ENCODE results near the gene KIF18A.

Gene KIF18A

GRCh38 chr11:28038775-28039174, 69.2 kb downstream of the KIF18A start:
- no peak for DNase-seq

GRCh38 chr11:28026634-28027290, 81.2 kb downstream of the KIF18A start:
- DNase-seq = no peak

GRCh38 chr11:28017816-28018215, 90.1 kb downstream of the KIF18A start:
- no peak for DNase-seq

GRCh38 chr11:28011813-28012212, 96.1 kb downstream of the KIF18A start:
- DNase-seq = no peak

- DNase-seq = no peak
Observed at GRCh38 chr11:28009996-28010395, 98.0 kb downstream of the KIF18A start.

GRCh38 chr11:28009388-28009787, 98.6 kb downstream of the KIF18A start:
- DNase-seq = no peak

- DNase-seq = no peak
Observed at GRCh38 chr11:28003615-28004014, 104.3 kb downstream of the KIF18A start.

GRCh38 chr11:27998552-27998951, 109.4 kb downstream of the KIF18A start:
- no peak for DNase-seq

GRCh38 chr11:27997344-27997743, 110.6 kb downstream of the KIF18A start:
- DNase-seq = no peak

GRCh38 chr11:27996066-27996465, 111.9 kb downstream of the KIF18A start:
- DNase-seq = no peak

- DNase-seq = no peak
Observed at GRCh38 chr11:27995083-27995482, 112.9 kb downstream of the KIF18A start.

GRCh38 chr11:27991736-27992135, 116.2 kb downstream of the KIF18A start:
- DNase-seq = no peak

GRCh38 chr11:27977527-27977926, 130.4 kb downstream of the KIF18A start:
- DNase-seq = no peak

GRCh38 chr11:27977031-27977430, 130.9 kb downstream of the KIF18A start:
- DNase-seq = no peak

GRCh38 chr11:27976262-27976661, 131.7 kb downstream of the KIF18A start:
- no peak for DNase-seq

GRCh38 chr11:27973851-27974536, 134.0 kb downstream of the KIF18A start:
- no peak for DNase-seq

- no peak for DNase-seq
Observed at GRCh38 chr11:27972522-27973170, 135.3 kb downstream of the KIF18A start.

- no peak for DNase-seq
Observed at GRCh38 chr11:27971171-27971570, 136.8 kb downstream of the KIF18A start.

Data from islet precursor cell (in vitro differentiated cells).